NT2/D1 (cell line): ENCODE measurements around the gene ATF7IP2.

Source experiments
- SUZ12 ChIP-seq: IDR thresholded peaks from 2 replicates; pipeline ENCODE4 v1.6.1; 2011; ENCODE audit not compliant: insufficient read length, insufficient read depth; ENCODE audit errors: extremely low read depth
- ZNF274 ChIP-seq: IDR thresholded peaks from 2 replicates; pipeline ENCODE4 v1.6.1; 2011; ENCODE audit warnings: mild to moderate bottlenecking, low read depth, low read length

DNA sequence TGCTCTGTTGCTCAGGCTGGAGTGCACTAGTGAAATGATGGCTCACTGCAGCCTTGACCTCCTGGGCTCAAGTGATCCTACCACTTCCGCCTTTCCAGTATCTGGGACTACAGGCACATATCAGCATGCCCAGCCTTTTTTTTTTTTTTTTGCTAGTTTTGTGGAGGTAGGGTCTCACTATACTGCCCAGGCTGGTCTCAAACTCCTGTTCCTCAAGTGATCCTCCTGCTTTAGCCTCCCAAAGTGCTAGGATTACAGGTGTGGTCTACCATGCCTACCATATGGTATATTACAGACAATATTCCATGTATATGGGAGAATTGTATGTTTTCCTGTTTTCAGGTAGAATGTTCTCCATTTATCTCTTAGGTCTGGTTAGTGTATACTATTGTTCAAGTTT, 12.3 kb upstream of the ATF7IP2 start:
- TF ChIP-seq ZNF274, result no peak
- TF ChIP-seq SUZ12, result no peak
